H7 (cell line): ENCODE results near the gene B4GAT1. TPM values are rescaled to one million over a fixed set of nuclear protein-coding genes. Genes with fewer than 3 reads are reported as not detected.
"Not testable (repeated sequence)": the region's sequence is repeated elsewhere in the genome, so short reads cannot be mapped to it uniquely, and the experiment has no call there.

ENCODE experiments used
- DNase-seq: peaks from one replicate; pipeline ENCODE4 v3.0.0; 2012
- H3K27me3 ChIP-seq: 2 replicates; pipeline ENCODE4 v1.6.0; 2011; ENCODE audit warnings: mild to moderate bottlenecking, low read length; ENCODE audit not compliant: control insufficient read depth, insufficient read depth
- H3K36me3 ChIP-seq: replicated peaks from 2 replicates; pipeline ENCODE4 v1.5.1; 2011; ENCODE audit warnings: low read length; ENCODE audit not compliant: control insufficient read depth, insufficient read depth
- H3K4me3 ChIP-seq: 2 replicates; pipeline ENCODE4 v1.5.1; 2011; ENCODE audit warnings: low read depth, mild to moderate bottlenecking, control low read depth, low read length, moderate library complexity; ENCODE audit not compliant: insufficient read depth
- total RNA-seq: library from RNA; depleted of rRNA; stranded (reverse); fragments of >200 nt; shearing (Covaris generic); gene quantifications from 2 replicates; pipeline ENCODE4 v1.2.3, GENCODE V29; 2014

The B4GAT1 gene
- total RNA-seq, 1 experiment from 2014 or later: 41.6 TPM

DNA sequence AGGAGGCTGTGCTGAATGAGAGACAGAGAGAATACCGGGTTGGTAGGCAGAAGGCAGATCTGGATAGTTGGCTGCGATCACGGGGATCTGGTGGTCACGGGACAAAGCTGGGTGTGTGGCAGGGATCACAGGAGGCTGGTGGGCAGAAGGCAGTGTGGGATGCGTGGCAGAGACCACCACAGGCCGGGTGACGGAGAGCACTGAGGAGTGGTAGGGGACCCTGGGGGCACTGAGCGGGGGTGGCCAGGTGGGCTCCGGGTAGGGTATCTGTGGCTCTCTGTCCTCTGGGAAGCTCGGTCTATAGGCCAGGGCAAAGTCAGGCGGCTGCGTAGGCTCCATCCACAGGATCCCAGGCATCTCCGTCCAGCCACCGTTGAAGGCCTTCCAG, 31.9 kb downstream of the B4GAT1 start:
- no peak for DNase-seq
- H3K4me3 ChIP-seq: no peak overlapping the region

DNA sequence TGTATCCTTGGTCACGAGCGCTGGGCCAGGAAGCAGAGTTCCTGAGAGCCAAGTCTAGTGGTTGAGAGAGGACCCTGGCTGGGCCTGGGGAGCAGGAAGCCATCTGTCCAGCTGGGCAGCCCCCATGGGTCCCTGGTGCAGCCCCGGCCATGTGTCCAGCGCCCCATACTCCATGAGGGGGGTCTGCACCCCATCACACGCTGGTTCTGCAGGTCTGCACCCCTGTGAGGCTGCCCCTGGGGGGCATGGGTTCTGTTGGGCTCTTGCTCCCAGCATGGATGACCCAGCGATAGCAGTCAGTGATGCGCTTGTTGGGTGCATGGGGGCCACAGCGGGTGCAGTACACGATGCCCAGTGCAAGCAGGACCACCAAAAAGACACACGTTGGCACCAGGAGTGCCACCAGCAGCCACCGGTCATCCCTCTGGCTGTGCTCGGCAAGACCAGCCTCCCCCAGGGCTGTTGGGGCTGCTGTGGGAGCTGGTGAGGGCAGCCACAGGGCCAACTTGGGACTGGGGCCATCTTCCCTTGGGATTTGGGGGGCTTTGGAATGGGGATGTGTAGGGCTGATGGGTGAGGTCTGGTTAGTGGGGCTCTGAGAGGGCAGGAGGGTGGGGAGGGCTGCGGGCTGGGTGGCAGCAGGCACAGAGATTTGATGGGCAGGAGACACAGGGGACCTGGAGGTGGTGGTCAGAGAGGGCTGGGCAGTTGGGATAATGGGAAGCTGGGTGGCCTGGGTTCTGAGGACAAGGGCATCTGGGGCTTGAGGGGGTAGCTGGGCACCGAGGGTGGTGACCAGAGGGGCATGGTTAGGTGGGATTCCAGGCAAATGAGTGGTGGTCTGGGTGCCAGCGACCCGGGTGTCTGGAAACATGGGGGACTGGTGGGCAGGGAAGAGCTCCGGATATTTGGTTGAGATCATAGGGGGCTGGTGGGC, 32.6 kb downstream of the B4GAT1 start:
- no peaks in the 10 kb centered on the region for H3K36me3 ChIP-seq
- DNase-seq: no peak
- H3K4me3 ChIP-seq: no peak overlapping the region
- H3K27me3 ChIP-seq: no peaks in the 10 kb centered on the region

More for the DNA sequence above, 31.9 kb downstream of the B4GAT1 start:
- H3K27me3 ChIP-seq: no peaks in the 10 kb centered on the region
- no peaks in the 10 kb centered on the region for H3K36me3 ChIP-seq

DNA sequence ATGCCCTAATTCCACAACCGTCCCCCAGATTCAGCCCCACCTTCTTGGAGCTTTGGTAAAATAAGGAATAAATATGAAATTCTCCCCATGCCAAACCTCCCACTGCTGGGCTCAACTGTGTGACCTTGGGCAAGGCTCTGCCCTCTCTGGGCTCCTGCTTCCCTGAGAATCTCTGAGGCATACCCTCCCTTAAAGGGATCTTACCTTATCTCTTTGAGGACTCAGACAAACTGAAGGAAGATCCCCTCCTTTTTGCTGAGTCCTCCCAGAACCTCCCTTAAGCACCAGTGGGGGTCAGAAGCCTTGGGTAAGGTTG, 33.3 kb downstream of the B4GAT1 start:
- H3K36me3 ChIP-seq: no peaks in the 10 kb centered on the region
- no peak overlapping the region for H3K4me3 ChIP-seq
- H3K27me3 ChIP-seq: no peaks in the 10 kb centered on the region
- no peak for DNase-seq

DNA sequence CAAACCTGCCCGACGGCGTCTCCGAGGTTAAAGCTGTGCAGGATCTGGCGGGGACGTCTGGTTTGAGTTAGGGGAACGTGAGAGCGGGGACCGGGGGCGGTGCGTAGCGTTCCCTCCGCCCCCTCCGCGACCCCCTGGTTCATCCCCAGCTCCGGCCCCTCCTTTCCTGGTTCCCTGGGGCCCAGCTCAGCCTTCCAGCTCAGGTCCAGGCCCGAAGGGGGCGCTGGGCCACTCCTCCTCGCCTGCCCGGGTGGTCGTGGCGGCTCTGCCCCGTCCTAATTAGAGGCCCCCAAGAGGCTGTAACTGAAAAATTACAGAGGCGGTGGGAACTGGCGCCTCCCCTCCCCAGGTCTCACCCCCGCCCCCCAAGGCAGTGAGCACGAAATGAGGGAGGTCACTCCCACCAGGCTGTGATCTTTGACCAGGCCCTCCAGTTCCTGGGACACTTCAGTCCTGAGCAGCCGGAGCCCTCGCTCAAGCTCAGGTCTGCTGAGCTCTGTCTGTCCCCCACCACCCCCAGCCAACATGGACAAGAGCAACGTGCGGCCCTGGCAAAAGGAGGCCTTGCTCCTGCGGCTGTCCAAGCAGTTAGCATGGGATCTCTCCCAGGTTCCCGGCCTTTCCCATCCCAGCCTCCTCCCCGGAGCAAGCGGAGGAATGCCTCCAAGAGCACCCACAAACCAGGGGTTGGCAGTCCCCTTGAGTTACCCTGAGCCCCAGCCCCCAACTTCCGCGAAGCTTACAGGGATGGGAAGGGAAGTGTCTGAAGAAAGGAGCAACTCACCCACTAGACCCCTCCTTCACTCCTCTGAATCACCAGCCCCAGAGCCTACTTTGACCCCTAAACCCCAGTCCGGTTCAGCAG, 33.9 kb downstream of the B4GAT1 start:
- Histone ChIP-seq H3K4me3 (peak overlapping the region; percentile 57), H3K36me3 (no peaks in the 10 kb centered on the region), H3K27me3 (no peaks in the 10 kb centered on the region)
- DNase-seq: peak; percentile 91

DNA sequence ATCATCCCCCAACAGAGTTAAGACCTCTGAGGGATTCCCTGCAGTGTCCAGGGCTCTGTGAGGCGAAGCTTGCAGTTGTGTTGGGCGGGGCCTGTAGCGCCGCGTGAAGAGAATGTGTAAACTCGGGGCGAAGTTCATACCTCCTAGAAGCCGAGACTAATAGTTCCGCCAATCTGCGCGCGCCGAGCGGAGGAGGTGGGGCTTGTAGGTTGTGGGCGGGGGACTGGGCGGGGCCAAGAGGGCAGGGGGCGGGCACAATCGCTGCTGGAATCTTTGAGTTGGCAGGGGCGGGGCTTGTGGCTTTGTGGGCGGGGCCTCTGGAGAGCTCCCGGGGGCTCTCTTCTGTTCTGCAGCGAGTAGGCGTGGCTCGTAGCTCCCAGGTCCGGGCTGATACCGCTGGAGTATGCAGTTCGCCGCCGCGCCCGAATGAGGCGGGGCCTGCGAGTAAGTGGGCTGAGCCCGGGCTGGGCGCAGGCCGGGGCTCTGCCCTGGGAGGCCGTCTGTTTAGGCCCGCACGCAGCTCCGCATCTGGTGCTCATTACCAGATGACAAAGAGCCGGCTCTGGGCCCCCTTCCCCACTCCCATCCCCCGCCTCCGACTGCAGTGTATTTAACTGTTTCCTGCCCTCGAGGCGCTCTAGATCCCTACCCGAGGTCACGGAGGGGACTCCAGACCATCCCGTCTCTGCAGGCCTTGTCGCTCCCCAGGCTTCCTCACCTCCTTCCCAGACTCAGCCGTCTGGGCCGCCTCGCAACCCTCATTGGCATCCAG, 34.7 kb downstream of the B4GAT1 start:
- peak overlapping the region; percentile 76 for H3K4me3 ChIP-seq
- DNase-seq: peak; percentile 99
- H3K27me3 ChIP-seq: no peaks in the 10 kb centered on the region
- no peaks in the 10 kb centered on the region for H3K36me3 ChIP-seq

DNA sequence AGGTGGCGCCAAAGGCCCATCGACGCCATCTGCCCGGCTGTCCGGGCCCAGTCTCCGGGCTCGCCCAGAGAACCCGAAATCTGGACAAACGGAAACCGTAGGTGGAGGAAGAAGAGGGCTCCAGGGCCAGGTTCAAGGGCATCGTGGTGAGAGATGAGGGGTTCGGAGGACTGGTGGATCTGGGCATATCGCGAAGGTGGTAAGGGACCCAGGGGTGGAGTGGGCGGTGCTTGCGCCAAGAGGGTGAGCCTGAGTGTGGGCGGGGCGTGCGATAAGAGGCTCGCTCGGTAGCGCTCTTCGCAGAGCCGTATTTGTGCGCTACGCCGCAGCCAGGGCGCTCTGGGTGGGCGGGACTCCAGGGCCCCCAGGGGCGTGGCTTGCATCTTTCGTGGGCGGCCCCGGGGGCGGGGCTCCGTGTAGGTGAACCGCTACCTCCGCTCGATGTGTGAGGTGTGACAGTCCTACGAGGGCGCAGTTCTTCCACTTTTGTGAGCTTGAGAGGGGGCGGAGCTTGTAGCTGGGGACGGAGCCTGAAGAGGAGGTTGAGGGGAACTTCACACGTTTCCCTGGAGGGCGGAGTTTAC, 35.4 kb downstream of the B4GAT1 start:
- H3K4me3 ChIP-seq: peak overlapping the region; percentile 76

DNA sequence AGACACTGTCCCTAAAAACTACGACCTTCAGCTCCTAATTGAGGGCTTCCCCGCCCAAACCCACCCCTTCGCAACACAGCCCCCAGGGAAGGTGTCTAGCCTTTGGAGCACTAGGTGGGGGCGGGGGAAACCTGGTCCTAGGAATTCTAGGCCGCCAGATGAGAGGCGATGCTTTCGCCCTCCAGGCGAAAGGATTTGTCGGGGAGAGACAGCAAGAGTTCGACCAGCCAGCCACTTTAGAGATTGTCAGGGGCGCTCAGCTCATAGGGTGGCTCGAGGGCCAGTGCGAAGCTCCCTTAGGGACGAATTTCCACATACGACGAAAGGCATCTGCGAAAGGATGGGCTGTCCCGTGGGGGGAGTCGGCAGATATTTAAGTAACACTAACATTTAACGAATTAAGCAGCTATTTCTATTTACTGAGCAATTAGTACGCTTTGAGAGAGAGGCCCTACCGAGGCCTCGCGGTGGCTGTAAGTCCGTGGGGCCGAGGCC, 35.9 kb downstream of the B4GAT1 start:
- DNase-seq: peak; percentile 63
- Histone ChIP-seq H3K36me3 (no peaks in the 10 kb centered on the region), H3K4me3 (peak overlapping the region; percentile 76), H3K27me3 (no peaks in the 10 kb centered on the region)

More for the DNA sequence above, 35.4 kb downstream of the B4GAT1 start:
- H3K27me3 ChIP-seq: no peaks in the 10 kb centered on the region
- DNase-seq: peak; percentile 98
- H3K36me3 ChIP-seq: no peaks in the 10 kb centered on the region

DNA sequence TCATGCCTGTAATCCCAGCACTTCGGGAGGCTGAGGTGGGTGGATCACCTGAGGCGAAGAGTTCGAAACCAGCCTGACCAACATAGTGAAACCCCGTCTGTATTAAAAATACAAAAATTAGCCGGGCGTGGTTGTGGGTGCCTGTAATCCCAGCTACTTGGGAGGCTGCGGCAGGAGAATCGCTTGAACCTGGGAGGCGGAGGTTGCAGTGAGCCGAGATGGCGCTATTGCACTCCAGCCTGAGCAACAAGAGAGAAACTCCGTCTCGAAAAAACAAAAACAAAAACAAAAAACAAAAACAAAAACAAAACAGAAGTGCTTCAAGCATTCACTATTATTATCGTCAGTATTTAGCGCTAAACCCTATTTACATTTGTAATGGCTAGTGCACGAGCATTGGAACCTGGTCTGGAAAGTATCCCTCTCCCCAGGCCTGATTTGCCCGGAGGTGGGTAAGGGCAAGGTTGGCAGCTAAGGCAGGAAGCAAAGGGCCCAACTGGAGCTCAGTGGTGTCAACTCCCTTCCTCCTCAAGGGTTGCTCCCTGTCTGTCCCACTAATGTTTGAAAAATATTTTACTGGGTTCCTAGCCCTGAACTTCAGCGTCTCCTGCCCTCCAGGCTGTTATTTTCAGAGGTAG, 36.5 kb downstream of the B4GAT1 start:
- H3K27me3 ChIP-seq, H3K4me3 ChIP-seq, DNase-seq, H3K36me3 ChIP-seq: not testable (repeated sequence)

DNA sequence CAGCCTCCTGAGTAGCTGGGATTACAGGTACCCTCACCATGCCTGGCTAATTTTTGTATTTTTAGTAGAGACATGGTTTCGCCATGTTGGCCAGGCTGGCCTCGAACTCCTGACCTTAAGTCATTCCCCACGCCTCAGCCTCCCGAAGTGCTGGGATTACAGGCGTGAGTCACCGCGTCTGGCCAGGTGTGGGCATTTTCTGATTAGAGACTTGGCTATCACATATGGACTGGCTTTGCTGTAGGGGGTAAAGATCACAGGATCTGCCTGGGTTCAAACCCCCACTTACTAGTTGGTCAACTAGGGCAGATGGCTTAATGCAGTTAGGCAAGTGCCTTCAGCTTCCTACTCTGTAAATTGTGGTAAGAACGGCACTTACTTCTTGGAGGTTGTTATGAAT, 37.1 kb downstream of the B4GAT1 start:
- Histone ChIP-seq H3K4me3 (no peak overlapping the region), H3K36me3 (no peaks in the 10 kb centered on the region), H3K27me3 (no peaks in the 10 kb centered on the region)
- DNase-seq: no peak

DNA sequence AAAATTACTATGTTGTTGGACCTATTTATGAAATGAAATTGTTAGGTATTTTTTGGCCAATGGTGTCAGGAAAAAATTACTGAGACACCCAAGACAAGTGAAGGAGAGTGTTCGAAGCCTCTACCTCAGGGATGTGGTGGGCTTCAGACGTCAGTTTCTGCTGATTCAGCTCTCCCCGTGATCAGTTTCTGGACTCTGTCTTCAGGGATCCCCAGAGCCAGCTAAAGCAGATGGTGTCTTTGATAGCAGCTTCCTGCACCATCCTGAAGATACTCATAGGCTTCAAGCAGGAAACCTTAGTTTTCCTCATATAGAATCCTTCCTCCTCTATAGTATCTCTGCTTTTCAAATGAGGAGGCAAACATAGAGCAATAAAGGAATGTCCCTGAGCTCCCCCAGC, 38.0 kb downstream of the B4GAT1 start:
- Histone ChIP-seq H3K36me3 (no peaks in the 10 kb centered on the region), H3K4me3 (no peak overlapping the region), H3K27me3 (no peaks in the 10 kb centered on the region)
- DNase-seq: no peak

DNA sequence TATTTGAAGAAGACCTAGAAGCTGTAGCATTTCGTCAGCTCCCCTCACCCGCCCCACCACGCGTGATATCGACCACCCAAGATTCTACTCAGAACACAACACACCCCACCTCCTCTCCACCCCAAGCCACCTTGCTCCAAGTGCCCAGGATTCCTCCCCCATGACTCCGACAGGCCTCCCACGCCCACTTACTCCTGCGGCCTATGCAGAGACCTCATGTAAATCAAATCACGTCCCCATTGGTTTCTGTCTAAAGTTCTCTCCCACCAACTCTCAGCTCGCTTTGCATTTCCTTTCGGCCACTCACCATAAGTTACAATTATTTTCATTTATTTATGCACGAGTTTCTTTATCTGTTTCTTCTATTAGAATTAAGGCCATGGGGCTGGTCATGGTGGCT, 44.8 kb downstream of the B4GAT1 start:
- H3K27me3 ChIP-seq: no peaks in the 10 kb centered on the region
- H3K36me3 ChIP-seq: no peaks in the 10 kb centered on the region
- peak; percentile 43 for DNase-seq
- H3K4me3 ChIP-seq: no peak overlapping the region

DNA sequence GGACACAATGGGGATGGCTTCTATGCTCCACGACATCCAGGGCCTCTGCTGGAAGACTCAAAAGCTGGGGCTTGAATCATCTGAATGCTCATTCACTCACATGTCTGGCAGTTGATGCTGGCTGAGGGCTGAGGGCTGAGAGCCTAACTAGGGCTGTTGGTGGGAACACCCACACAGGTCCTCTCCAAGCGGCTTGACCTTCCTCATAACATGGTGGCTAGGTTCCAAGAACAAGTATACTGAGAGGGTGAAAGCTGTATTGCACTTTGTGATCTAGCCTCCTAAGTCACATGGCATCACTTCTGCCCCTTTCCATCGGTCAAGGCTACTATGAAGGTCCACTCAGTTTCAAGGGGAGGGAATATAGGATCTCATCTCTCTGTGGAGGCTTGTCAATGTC, 48.2 kb downstream of the B4GAT1 start:
- no peaks in the 10 kb centered on the region for H3K36me3 ChIP-seq
- no peak overlapping the region for H3K4me3 ChIP-seq
- DNase-seq: no peak
- no peaks in the 10 kb centered on the region; the same call in 1 of the 2 replicates for H3K27me3 ChIP-seq

DNA sequence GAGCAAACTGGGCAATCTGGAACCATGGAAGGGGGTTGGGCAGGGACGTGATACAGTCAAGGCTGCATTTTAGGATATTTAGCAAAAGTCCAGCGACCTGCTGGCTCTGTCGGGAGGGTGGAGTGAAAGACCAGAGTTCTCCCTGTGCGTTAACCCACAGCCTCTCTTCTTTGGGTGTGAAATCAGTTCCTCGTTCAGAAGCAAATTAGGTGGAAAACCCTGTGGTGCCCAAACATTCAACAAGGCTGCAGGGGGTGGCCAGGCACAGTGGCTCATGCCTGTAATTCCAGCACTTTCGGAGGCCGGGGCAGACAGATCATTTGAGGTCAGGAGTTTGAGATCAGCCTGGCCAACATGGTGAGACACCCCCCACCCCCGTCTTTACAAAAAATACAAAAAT, 49.8 kb downstream of the B4GAT1 start:
- Histone ChIP-seq H3K27me3 (peaks cover 6% of the 10 kb centered on the region), H3K4me3 (no peak overlapping the region), H3K36me3 (no peaks in the 10 kb centered on the region)
- DNase-seq: peak; percentile 52
